ENCODE data around the gene PCDHB10. TPM values are rescaled to one million over a fixed set of nuclear protein-coding genes. Genes with fewer than 3 reads are reported as not detected.
A peak's percentile ranks its signal among the peaks of the same experiment; 100 is the strongest.
"Not testable (repeated sequence)": the region's sequence is repeated elsewhere in the genome, so short reads cannot be mapped to it uniquely, and the experiment has no call there.

PCDHB10 gene
- total and polyA plus RNA-seq, 7 donors: 0.60 to 6.2 (median 3.9) TPM; not detected in 1

DNA sequence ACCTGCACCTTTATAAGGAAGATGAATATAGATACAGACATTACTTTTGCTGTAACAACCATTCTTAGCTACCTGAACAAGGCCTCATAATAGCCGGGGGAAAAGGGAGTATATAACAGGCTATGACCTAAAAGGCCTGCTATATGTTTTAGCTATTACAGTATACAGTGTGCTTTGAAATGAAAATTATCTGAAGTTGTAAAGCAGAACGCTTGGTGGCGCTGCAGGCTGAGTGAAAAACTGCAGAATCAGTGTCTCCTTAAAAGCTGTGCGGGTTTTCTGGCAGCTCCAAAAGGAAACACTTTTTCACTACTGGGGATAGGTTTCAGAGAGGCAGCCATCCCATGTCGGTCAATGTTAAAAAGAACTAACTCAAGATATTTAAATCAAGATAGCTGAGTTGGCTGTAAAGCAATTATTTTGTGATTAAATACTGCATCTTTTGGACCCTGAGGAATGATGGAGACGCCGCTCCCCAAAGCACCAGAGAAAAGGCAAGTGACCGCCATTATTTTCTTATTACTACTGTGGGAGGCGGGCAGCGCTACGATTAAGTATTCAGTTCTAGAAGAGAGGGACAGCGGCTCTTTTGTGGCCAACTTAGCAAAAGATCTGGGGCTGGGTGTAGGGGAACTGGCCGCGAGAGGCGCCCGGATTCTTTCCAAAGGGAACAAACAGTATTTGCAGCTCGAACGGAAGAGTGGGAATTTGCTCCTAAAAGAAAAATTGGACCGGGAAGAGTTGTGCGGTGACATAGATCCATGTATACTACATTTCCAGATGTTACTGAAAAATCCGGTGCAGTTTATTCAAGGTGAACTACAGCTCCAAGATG is 36.4 kb upstream of the PCDHB10 start:
- WGBS, 2 donors: 39 to 51% methylated on average over 21 of the region's 21 CpGs
- Histone ChIP-seq H3K36me3 (no peaks in the 10 kb centered on the region), H3K9me3 (peaks cover 3 to 43% (median 30%) of the 10 kb centered on the region in 4 donors), H3K27ac (no peak overlapping the region), H3K4me3 (no peak overlapping the region), H3K27me3 (peaks cover 0 to 32% (median 0%) of the 10 kb centered on the region in 3 donors), H3K4me1 (no peaks in the 10 kb centered on the region)
- no peak for DNase-seq
- TF ChIP-seq, protein P1, sequence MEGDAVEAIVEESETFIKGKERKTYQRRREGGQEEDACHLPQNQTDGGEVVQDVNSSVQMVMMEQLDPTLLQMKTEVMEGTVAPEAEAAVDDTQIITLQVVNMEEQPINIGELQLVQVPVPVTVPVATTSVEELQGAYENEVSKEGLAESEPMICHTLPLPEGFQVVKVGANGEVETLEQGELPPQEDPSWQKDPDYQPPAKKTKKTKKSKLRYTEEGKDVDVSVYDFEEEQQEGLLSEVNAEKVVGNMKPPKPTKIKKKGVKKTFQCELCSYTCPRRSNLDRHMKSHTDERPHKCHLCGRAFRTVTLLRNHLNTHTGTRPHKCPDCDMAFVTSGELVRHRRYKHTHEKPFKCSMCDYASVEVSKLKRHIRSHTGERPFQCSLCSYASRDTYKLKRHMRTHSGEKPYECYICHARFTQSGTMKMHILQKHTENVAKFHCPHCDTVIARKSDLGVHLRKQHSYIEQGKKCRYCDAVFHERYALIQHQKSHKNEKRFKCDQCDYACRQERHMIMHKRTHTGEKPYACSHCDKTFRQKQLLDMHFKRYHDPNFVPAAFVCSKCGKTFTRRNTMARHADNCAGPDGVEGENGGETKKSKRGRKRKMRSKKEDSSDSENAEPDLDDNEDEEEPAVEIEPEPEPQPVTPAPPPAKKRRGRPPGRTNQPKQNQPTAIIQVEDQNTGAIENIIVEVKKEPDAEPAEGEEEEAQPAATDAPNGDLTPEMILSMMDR (IDR thresholded peaks at IDR 0.05): no peak
- TF ChIP-seq POLR2AphosphoS5 (IDR thresholded peaks at IDR 0.05) (no peak), POLR2A (IDR thresholded peaks at IDR 0.05) (no peak), EP300 (IDR thresholded peaks at IDR 0.05) (no peak)
- intact Hi-C loops (cut with DNase I): no loop called here

DNA sequence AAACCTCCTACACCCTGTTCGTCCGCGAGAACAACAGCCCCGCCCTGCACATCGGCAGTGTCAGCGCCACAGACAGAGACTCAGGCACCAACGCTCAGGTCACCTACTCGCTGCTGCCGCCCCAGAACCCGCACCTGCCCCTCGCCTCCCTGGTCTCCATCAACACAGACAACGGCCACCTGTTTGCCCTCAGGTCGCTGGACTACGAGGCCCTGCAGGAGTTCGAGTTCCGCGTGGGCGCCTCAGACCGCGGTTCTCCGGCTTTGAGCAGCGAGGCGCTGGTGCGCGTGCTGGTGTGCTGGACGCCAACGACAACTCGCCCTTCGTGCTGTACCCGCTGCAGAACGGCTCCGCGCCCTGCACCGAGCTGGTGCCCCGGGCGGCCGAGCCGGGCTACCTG is 34.8 kb upstream of the PCDHB10 start:
- DNase-seq; intact Hi-C loops (cut with DNase I); H3K4me1 ChIP-seq; H3K36me3 ChIP-seq; H3K27ac ChIP-seq; H3K4me3 ChIP-seq: not testable (repeated sequence)
- Histone ChIP-seq H3K27me3 (peaks cover 0 to 21% (median 0%) of the 10 kb centered on the region in 3 donors), H3K9me3 (peaks cover 3 to 32% (median 22%) of the 10 kb centered on the region in 4 donors)
- 43 to 76% methylated on average over 38 of the region's 38 CpGs for WGBS, 2 donors

DNA sequence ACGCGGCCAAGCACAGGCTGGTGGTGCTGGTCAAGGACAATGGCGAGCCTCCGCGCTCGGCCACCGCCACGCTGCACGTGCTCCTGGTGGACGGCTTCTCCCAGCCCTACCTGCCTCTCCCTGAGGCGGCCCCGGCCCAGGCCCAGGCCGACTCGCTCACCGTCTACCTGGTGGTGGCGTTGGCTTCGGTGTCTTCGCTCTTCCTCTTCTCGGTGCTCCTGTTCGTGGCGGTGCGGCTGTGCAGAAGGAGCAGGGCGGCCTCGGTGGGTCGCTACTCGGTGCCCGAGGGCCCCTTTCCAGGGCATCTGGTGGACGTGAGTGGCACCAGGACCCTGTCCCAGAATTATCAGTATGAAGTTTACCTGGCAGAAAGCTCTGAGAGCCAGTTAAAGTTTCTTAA is 34.3 kb upstream of the PCDHB10 start:
- DNase-seq; H3K36me3 ChIP-seq; H3K4me3 ChIP-seq; H3K27ac ChIP-seq; intact Hi-C loops (cut with DNase I); H3K4me1 ChIP-seq: not testable (repeated sequence)
- 44 to 69% methylated on average over 22 of the region's 28 CpGs for WGBS, 2 donors
- Histone ChIP-seq H3K9me3 (peaks cover 3 to 35% (median 23%) of the 10 kb centered on the region in 4 donors), H3K27me3 (peaks cover 0 to 18% (median 0%) of the 10 kb centered on the region in 3 donors)

DNA sequence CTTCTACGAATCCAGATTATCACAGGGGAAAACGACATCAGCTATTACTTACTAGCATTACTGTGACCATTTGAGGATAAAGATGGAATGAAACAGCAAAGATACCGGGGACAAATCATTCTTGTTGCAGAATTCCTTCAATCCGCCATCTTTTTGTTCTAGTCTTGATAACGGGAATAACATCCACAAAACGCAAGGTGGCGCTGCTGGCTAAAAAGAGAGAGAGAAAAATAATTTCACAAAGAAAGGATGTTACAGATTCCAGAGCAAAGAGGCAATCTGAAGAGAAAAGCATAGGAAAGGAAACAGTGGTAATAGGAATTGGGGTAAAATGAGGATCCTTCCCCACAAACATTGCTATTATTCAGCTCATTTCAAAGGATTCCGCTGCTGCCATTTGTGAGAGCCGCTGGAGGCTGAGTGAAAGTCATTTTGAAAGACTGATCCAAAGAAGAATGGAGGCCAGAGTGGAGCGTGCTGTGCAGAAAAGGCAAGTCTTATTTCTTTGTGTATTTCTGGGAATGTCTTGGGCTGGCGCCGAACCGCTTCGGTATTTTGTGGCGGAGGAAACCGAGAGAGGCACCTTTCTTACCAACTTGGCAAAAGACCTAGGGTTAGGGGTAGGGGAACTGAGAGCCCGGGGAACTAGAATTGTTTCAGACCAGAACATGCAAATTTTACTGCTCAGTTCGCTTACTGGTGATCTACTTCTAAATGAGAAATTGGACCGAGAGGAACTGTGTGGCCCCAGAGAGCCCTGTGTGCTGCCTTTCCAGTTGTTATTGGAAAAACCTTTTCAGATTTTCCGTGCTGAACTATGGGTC is 19.6 kb upstream of the PCDHB10 start, which contains the start of gene PCDHB7:
PCDHB7 (plus strand) TSS at position 264 of the 824 bp plus-strand sequence; CDS start at position 456, 192 bp downstream.
- Histone ChIP-seq H3K27me3 (peaks cover 0 to 34% (median 4%) of the 10 kb centered on the region in 3 donors), H3K4me1 (no peaks in the 10 kb centered on the region), H3K9me3 (peaks cover 8 to 36% (median 17%) of the 10 kb centered on the region in 4 donors), H3K36me3 (no peaks in the 10 kb centered on the region), H3K27ac (no peak within 1 kb of the TSS), H3K4me3 (peak within 1 kb of the TSS in 3 of 4 donors; percentile 2 to 23 (median 12))
- DNase-seq: no peak
- TF ChIP-seq POLR2AphosphoS5 (IDR thresholded peaks at IDR 0.05): no peak
- TF ChIP-seq, protein P1 (IDR thresholded peaks at IDR 0.05): peak in 1 of 4 experiments; percentile 23
- TF ChIP-seq EP300 (IDR thresholded peaks at IDR 0.05): no peak
- TF ChIP-seq POLR2A (IDR thresholded peaks at IDR 0.05): no peak
- intact Hi-C loops (cut with DNase I): no loop called here
- 33 to 46% methylated on average over 20 of the region's 20 CpGs for WGBS, 2 donors

DNA sequence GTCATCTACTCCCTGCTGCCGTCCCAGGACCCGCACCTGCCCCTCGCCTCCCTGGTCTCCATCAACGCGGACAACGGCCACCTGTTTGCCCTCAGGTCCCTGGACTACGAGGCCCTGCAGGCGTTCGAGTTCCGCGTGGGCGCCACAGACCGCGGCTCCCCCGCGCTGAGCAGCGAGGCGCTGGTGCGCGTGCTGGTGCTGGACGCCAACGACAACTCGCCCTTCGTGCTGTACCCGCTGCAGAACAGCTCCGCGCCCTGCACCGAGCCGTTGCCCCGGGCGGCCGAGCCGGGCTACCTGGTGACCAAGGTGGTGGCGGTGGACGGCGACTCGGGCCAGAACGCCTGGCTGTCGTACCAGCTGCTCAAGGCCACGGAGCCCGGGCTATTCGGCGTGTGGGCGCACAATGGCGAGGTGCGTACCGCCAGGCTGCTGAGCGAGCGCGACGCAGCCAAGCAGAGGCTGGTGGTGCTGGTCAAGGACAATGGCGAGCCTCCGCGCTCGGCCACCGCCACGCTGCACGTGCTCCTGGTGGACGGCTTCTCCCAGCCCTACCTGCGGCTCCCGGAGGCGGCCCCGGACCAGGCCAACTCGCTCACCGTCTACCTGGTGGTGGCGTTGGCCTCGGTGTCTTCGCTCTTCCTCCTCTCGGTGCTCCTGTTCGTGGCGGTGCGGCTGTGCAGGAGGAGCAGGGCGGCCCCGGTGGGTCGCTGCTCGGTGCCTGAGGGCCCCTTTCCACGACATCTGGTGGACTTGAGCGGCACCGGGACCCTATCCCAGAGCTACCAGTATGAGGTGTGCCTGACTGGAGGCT is 17.7 kb upstream of the PCDHB10 start:
- H3K4me3 ChIP-seq; intact Hi-C loops (cut with DNase I); H3K36me3 ChIP-seq; H3K27ac ChIP-seq; H3K4me1 ChIP-seq; DNase-seq: not testable (repeated sequence)
- 50 to 76% methylated on average over 79 of the region's 79 CpGs for WGBS, 2 donors
- Histone ChIP-seq H3K9me3 (peaks cover 14 to 50% (median 20%) of the 10 kb centered on the region in 4 donors), H3K27me3 (peaks cover 0 to 49% (median 4%) of the 10 kb centered on the region in 3 donors)
